Measurements from ENCODE around the gene MTR.
"Not testable (repeated sequence)": the region's sequence is repeated elsewhere in the genome, so short reads cannot be mapped to it uniquely, and the experiment has no call there.

MTR gene

DNA sequence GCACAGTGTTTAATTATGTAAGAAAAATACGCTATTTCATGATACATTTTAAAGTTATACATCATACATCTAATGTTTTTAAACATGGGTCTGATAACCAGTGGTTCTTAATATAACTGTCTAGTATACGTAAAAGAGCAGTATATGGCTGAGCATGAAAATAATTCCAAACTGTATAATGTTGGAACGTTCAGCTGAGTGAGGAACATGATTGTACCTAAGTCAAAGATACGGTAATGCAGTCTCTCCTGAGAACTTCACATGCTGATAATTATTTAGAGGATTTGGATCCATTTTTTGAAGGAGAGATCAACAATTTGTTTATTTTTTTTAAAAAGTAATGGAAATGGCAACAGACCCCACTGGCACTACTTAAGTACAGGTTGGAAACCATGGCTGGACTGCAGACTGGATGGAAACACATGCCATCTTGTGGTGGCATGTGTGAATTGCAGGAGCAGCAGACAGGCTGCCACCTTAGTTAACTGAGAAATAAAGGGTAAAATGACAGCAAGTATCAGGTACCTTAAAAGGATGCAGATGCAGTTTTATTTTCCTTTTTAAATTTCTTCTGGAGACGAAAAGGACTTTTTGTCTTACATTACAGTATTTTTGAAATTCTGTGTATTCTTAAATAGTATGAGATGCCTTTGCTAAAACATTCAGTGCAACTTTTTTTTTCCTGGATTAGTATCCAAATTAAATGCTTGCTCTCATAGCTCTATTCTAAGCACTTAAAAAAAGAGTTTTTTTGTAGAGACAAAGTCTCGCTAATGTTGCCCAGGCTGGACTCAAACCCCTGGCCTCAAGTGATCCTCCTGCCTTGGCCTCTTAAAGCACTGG, 73.8 kb downstream of the MTR start:
- peak; percentile 3 for DNase-seq

DNA sequence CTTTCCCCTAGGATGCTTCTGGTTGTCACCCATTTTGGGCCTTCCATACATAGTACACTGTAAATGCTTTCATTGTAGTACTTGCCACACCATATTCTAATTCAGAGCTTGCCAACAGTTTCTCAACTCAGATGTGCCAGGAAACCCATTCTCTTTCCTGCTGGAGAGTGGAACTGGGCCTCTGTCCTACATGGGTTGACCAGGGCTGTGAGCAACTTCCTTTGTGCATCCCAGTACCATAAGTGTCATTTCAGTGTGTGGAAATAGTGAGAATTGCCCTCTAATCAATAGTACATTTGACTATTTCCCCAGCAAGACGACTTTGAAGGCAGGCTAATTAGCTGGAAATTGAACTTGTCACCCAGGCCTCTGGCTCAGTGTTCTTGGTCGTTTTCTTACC, 74.8 kb downstream of the MTR start:
- DNase-seq, result no peak

DNA sequence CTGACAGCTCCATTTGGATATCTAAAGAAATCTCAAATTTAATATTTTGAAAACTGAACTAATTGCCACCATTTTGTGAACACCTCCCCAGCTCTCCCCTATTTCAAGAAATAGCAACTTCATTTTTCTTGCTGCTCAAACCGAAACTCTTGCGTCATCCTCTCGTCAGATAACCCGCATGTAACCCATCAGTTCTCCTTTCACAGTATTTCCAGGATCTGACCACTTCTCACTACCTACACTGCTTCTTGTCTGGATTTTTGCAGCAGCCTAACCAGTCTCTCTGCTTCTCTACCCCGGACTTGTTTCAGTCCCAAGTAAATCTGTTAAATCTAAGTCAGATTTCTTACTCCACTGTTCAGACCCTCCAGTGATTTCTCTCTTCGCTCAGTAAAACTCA, 75.6 kb downstream of the MTR start:
- DNase-seq, result peak; percentile 66

DNA sequence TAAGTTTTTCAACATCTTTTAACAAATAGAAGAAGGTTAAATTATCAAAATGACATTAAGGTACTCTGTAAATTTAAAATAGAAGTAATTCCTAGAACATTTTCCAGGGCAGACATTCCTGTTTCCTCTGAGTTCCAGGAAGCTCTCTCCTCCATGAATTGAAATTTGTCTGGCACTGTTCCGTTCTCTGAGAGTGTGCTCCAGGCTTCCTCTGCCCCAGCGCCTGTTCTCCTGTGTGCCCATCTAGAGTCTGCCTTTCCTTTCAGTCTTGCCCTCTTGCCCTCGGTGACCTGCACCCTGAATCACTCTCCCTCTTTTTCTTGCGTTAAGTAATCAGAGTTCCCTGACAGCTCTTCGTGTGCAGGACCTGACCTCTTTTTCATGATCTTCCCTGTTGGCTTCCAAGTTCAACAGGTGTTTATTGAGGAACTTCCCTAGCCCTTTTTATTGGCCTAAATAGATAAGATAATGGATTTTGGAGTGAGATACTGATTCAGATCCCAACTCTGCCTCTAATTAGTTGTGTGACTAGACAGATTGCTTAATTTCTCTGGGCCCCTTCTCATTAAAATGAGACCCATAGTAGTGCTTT, 77.1 kb downstream of the MTR start:
- DNase-seq, result no peak

DNA sequence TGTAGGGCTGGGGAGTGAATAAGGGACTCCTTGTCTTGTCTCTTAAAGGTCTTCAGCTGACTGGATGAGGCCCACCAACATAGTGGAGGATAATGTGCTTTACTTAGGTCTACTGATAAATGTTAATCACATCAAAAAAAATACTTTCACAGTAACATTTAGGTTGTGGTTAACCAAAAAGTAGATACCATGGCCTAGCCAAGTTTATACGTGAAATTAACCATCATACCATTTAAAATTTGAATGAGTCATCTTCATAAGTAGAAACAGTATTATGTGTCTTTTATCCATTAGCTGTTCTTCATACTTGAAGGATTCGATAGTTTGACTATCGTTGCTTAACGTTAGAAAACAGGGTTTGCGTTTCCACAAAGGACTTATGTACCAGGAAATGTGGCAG, 80.9 kb downstream of the MTR start:
- DNase-seq, result no peak

DNA sequence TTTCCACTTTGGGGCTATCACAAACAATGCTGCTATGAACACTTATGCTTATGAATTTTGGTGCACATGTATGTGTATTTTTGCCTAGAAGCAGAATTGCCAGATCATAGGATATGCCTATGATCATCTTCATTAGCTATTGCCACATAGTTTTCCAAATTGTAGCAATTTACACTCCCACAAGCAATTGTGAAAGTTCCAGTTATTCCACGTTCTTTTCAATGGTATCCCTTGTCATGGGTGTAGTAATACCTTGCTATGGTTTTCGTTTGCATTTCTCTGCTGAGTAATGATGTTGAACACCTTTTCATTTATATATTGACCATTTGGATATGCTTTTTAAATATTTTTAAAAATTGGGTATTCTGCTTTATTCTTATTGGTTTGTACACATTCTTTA, 82.6 kb downstream of the MTR start:
- no peak for DNase-seq

DNA sequence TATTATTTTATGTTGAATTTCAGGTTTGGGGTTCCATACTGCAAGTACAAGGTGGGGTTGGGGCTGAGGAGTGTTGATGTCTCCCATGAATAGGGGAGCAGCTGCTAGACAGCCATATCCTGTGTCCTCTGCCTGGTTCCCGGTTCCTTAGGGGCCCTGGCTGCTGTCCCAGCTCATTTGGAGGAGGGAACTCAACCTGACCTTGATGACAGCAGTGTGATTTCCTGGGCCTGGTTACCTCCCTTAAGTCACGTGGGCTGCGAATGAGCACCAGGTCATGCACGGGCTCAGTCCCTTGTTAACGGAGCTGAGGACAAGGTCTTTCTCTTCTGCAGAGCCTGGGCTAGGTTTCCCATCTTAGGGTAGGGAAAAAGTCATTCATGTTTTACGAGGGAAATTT, 85.1 kb downstream of the MTR start:
- DNase-seq, result no peak

DNA sequence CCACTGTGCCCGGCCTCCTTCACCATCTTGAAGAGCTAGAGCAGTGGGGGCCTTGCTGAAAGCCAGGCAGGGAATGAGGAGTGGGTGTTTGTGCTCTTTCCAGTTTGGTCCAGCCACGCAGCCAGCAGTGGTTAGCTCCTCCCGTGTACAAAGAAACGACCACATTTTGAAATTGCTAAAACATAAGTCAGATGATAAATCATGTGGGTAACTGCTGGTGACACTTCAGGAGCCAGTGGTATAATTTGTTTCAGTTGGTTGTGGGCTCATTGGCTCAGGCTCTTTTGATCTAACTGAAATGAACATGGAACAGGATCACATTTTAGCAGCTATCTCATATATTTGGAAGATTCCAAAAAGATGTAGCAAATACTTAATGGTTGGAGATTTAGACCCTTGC, 87.6 kb downstream of the MTR start:
- DNase-seq, result no peak

DNA sequence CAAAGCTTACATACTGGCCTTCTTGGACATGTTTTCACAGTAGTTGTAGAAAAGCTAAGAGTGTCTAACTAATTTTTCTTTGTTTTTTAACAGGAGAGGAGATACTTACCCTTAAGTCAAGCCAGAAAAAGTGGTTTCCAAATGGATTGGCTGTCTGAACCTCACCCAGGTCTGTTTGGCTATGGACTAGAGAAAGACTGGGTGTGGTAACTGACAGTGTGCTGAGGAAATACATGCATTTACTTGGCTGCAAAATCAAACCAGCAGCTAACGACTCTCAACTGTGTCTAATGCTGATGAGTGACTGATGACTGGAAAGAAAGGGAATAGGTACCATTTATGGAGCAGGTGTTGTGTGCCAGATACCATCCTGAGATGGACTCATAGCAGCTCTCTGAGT, 91.1 kb downstream of the MTR start:
- no peak for DNase-seq

DNA sequence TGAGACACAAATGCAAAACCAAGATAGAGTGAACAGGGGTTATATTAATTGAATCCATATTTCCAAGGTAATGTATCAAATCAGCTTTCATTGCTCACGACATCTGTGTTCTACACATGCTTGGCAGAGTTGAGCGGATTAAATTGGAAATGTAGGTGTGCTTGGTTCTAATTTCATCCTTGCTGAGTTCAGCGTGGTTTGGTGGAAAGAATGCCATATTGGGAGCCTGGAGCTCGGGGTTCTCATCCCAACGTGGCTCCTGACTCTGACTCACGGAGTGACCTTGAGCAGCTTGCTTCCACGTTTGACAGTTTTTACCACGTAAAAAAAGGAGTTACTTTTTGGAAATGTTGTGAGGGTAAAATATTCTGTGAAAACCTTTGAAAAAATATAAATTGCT, 92.0 kb downstream of the MTR start:
- DNase-seq, result no peak

DNA sequence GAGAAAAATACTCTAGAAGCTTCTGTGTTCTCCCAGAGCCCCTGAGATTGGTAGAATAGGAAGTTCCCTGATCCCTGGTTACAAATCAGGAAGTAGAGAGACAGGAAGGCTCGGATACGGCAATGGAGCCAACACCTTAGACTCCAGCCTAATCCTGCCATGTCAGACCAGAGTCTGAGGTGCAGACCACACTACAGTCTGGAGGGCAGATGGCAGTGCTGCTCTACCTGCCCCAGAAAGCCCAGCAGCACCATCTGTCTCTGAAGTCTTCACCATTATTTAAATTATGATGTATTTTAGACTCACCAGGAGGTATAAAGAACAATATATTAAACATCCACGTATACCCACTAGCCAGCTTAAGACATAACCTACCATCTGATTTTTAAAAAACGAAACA, 93.0 kb downstream of the MTR start:
- DNase-seq, result no peak

DNA sequence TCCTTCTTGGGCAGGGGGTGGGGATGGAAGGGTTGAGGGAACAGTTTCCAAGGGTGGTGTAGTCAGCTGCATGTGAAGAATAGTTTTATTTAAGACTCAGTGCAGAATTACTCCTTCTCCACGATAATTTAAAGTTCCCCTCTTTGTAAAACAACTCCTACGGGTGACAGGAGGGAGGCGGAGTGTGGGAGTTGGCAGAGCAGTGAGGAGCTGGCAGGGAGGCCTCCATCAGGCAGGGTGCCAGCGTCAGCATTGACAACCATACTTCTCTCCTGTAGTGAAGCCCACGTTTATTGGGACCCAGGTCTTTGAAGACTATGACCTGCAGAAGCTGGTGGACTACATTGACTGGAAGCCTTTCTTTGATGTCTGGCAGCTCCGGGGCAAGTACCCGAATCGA, 93.8 kb downstream of the MTR start:
- no peak for DNase-seq

DNA sequence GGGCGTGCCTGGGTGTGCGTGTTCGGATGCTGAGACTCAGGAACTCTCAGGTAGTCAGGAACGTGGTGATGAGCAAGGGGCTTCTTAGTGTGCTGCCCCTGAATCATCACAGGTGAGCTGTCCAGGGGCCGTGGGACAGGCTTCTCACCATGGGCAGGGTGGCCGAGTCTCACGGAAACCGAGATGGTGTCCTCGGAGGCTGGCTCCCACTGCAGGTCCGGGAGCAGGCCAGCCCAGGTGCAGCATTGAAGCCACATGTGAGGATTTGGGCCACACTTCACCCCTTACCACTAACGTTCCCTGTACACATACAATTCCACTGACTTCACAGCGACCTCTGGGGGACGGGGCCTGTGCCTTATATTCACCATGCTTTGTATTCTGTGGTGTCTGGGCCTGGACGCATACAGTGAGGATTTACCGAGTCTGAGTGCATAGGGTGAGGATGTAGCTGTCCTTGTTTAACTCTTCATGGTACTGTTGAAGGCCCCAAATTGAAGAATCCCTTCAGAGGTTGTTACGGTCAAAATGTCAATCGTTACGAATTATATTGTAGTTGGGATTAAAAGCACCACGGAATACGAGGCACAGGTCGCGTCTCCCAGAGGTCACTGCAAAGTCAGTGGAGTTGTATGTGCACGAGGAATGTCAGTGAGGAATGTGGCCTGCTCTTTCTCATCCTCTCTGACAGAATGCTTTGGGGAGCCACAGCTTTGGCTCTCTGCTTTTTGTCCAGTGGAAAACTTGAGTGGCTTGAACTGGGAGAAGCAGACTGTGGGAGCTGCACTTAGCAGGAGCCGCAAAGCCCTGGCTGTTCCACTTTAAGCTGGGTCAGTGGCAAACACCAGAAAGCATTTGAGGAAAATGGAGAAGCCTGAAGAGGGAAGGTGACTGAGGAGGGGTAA, 95.3 kb downstream of the MTR start:
- no peak for DNase-seq

DNA sequence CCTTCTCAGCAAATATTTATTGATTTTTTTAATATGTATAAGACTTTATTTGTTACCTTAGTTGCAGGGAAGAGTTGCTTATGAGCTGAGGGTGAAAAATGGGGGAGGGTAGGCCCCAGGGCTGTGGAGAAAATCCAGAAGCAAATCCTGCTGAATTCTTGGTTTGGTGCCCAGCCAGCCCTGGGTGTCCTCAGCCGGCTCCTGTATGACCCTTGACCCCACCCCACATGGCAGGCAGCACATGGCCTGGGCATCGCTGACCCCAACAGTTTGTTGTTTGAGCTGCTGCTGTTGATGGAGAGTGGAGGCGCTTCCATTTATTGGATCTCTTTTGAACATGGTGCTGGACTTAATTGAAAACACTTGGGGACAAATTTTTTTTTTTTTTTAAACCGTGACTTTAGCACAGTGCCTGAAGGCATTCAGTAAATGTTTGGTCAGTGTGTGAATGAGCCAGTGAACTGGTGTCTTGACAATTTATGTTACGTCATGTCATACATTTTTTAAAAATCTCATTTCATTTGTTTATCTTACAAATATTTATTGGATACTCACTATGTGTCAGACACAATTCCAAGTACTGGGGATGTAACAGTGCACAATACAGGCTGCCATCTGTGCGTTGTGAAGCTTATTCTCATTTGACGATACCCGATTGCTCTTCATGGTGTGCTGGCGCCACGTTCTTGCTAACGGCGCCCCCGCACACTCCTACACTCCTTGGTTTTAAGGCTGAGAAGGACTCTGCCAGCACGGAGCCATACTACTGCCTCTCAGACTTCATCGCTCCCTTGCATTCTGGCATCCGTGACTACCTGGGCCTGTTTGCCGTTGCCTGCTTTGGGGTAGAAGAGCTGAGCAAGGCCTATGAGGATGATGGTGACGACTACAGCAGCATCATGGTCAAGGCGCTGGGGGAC, 98.8 kb downstream of the MTR start:
- DNase-seq, result no peak

DNA sequence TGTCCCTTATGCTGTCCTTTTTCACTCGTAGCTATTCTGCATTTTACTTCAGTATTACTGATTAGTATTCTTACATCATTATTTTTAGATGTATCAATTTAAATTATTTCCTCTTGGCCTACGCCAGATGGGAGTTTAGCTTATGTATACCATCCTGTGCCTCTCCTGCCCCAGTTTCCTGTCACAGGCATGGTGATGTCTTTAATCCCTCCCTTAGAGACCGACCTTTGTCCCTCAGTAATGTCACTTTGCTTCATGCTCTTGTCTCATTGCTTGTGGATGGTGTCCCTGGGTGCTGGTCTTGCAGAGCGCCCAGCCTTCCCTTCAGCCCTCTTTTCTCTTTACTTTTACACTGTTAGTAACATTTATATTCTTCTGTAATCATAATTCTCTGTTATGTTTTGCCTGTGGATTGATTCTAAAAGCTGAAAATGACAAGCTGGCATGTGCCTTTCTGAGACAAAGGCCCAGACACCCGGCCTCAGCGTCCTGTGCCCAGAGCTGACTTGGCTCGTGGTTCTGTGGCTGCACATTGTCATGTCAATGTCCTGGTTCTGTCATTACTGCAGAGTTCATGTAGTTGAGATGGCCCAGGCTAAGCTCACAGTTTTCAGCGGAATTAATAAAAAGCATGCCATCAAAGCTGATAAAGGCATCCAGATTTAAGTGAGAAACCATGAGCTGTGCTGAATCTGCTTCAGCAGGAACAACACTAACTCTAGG, 100.7 kb downstream of the MTR start:
- DNase-seq, result no peak

DNA sequence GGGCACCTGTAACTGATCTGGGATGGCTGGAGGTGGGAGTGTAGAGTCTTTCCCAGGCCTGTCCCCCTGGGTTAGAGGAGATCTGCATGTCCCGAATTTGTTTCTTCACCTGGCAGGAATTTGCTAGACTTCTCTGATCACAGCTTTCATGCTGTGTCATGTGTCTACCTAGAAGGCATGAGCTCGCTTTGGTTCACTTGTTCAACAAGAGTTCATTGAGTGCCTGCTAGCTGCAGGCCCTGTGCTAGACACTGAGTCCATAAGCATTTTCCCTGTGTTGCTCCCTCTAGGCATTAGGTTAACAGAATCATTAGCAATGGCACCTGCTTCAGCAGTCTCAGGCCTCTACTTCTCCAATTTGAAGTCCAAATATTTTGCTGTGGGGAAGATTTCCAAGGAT, 101.6 kb downstream of the MTR start:
- no peak for DNase-seq

DNA sequence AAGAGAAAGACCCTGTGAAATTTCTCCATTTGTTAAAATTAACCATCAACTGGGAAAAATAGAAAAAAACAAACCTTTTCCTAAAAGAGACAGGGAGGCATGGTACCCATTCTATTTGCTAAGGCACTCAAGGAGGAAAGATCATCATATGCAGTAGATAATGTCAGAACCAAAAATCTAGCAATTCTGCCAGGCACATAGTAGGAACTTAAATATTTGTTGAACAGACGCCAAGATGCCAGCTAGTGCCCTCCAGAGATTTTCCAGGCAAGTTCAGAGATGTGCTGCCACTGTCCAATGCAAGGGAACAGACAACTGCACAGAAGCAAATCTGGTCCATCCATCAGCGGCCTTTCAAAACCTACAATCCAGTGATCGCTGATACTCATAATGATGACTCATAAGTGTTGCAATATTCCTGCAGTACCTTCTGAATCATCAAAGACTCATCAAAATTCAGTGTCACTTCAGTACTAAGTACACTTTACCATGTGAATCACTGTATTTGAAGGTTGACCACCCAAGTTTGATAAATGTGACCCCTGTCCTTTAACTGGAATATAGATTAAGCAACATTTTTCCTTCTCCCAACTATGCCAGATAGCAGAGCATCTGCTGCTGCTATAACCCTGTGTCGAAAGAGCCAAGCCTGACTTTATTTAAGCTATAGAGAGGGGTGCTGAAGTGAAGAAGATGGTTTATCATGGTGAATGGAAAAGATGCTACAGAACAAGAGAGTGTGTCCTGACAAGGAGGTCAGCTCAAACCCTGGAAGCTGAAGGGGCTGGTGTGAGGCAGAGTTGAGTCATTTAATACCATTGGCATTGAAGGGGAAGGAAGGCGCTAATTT, 110.0 kb downstream of the MTR start:
- DNase-seq, result no peak

DNA sequence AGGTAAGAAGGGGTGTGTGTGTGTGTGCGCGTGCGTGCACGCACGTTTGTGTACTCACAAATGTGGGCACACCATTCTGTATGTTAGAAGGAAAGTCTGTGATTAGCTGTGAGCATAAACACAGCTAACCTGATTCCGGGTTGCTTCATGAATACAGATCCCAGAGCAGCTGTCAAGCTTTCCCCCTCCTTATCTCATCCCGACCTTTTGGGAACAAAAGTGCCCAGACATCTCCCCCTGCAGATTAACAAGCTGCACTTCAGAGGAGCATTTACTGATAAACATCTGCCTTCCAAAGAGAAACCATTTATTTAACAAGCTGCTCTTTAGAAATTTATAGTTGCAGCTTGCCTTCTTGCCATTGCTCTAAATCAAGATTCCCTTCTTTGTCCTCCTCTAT, 112.1 kb downstream of the MTR start:
- DNase-seq, result no peak

DNA sequence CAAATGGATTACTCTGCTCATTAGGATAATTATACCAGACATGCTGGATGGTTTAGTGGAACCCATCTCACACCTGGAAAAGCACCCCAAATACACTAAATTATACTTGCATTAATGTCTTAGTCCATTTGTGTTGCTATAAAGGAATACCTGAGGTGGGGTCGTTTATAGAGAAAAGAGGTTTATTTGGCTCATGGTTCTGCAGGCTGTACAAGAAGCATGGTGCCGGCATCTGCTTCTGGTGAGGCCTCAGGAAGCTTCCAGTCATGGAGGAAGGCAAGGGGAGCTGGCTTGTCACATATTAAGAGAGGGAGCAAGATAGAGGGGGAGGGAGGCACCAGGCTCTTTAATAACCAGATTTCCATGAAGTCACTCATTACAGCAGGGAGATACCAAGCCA, 113.6 kb downstream of the MTR start:
- no peak for DNase-seq

DNA sequence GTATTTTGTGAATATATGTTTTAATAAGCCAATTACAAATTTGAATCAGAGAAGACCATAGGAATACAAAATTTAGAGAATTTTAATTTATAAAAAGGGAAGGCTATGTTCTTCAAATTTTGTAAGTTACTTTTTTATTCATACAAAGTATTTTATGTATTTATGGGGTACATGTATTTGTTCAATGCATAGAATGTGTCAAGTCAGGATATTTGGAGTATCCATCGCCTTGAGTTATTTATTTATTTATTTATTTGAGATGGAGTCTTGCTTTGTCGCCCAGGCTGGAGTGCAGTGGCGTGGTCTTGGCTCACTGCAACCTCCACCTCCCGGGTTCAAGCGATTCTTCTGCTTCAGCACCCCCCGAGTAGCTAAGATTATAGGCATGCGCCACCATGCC, 116.0 kb downstream of the MTR start:
- not testable (repeated sequence) for DNase-seq
